CD4-positive, alpha-beta memory T cell (primary cell): ENCODE data around the gene CARM1. TPM values are rescaled to one million over a fixed set of nuclear protein-coding genes. Genes with fewer than 3 reads are reported as not detected.

Experiments
- CTCF ChIA-PET: fragments of 350-600 bp; sonication (Branson Sonifier 250); formaldehyde crosslinking; loops from one replicate; lab custom pipeline; 2021; ENCODE audit warnings: inconsistent platforms; ENCODE audit not compliant: partially characterized antibody; lab: Charles Lee
- POLR2A ChIA-PET: fragments of 350-600 bp; sonication (Branson Sonifier 250); formaldehyde crosslinking; loops from one replicate; lab custom pipeline; 2021; ENCODE audit not compliant: partially characterized antibody; lab: Charles Lee
- DNase-seq, 5 donors: peaks; one replicate each; pipeline versions ENCODE4 v3.0.0 to v3.0.0-alpha.2; 2020 to 2022; ENCODE audit warnings: mixed read lengths in 1 of 5
- H3K27ac ChIP-seq: one replicate; pipeline ENCODE4 v1.7.0; 2013; ENCODE audit warnings: low read depth, low read length
- H3K27me3 ChIP-seq: 2 replicates; pipeline ENCODE4 v1.7.0; 2013; ENCODE audit warnings: mild to moderate bottlenecking, low read length, moderate library complexity; ENCODE audit not compliant: insufficient read depth
- H3K36me3 ChIP-seq: 2 replicates; pipeline ENCODE4 v1.7.0; 2013; ENCODE audit warnings: mild to moderate bottlenecking, low read length, moderate library complexity; ENCODE audit not compliant: insufficient read depth
- H3K4me1 ChIP-seq: 2 replicates; pipeline ENCODE4 v1.7.0; 2013; ENCODE audit warnings: mild to moderate bottlenecking, low read length, moderate library complexity; ENCODE audit not compliant: insufficient read depth
- H3K4me3 ChIP-seq, 2 donors: one replicate each; pipeline ENCODE4 v1.7.0; 2013; ENCODE audit warnings: low read length in 2 of 2, mild to moderate bottlenecking in 1 of 2
- H3K9me3 ChIP-seq, 2 donors: one replicate each; pipeline ENCODE4 v1.7.0; 2013; ENCODE audit warnings: low read length in 2 of 2, control low read depth in 1 of 2; ENCODE audit not compliant: control insufficient read depth in 1 of 2
- H3K27ac Mint-ChIP-seq, 7 donors: one replicate each; pipeline ENCODE4 v1.8.0; 2020 to 2021; ENCODE audit warnings: mixed read lengths in 7 of 7, mild to moderate bottlenecking in 6 of 7, inconsistent platforms in 3 of 7, moderate library complexity in 3 of 7
- H3K27me3 Mint-ChIP-seq, 2 donors: one replicate each; pipeline ENCODE4 v1.8.0; 2020 to 2021; ENCODE audit warnings: mixed read lengths in 2 of 2
- H3K36me3 Mint-ChIP-seq, 2 donors: one replicate each; pipeline ENCODE4 v1.8.0; 2020 to 2021; ENCODE audit warnings: mixed read lengths in 2 of 2, inconsistent platforms in 1 of 2, mild to moderate bottlenecking in 1 of 2
- H3K4me1 Mint-ChIP-seq, 4 donors: one replicate each; pipeline ENCODE4 v1.8.0; 2020 to 2021; ENCODE audit warnings: mixed read lengths in 4 of 4, mild to moderate bottlenecking in 1 of 4
- H3K4me3 Mint-ChIP-seq, 8 donors: one replicate each; pipeline ENCODE4 v1.8.0; 2020 to 2021; ENCODE audit warnings: mixed read lengths in 8 of 8, mild to moderate bottlenecking in 7 of 8, moderate library complexity in 6 of 8, inconsistent platforms in 3 of 8
- H3K9me3 Mint-ChIP-seq, 8 donors: one replicate each; pipeline ENCODE4 v1.8.0; 2020 to 2021; ENCODE audit warnings: mixed read lengths in 8 of 8, mild to moderate bottlenecking in 5 of 8, inconsistent platforms in 3 of 8, moderate library complexity in 1 of 8
- intact Hi-C: fragments of 100-400 bp; cut with micrococcal nuclease; formaldehyde crosslinking; loops from one replicate; pipeline ENCODE4 v1.15.1; 2023
- polyA plus RNA-seq, 2 donors: library from polyadenylated mRNA; unstranded; fragments of 300-500 nt; fragmentation: Illumina TruSeq; gene quantifications; one replicate each; pipeline ENCODE4 v1.2.3, GENCODE V29; 2021
- total RNA-seq, 2 experiments: library from RNA; stranded (reverse); gene quantifications; one replicate each; pipeline ENCODE4 v1.2.3, GENCODE V29; 2021

CARM1 gene
- total and polyA plus RNA-seq, 4 experiments from 2014 or later = 0.71 to 26.5 (median 13.5) TPM

DNA sequence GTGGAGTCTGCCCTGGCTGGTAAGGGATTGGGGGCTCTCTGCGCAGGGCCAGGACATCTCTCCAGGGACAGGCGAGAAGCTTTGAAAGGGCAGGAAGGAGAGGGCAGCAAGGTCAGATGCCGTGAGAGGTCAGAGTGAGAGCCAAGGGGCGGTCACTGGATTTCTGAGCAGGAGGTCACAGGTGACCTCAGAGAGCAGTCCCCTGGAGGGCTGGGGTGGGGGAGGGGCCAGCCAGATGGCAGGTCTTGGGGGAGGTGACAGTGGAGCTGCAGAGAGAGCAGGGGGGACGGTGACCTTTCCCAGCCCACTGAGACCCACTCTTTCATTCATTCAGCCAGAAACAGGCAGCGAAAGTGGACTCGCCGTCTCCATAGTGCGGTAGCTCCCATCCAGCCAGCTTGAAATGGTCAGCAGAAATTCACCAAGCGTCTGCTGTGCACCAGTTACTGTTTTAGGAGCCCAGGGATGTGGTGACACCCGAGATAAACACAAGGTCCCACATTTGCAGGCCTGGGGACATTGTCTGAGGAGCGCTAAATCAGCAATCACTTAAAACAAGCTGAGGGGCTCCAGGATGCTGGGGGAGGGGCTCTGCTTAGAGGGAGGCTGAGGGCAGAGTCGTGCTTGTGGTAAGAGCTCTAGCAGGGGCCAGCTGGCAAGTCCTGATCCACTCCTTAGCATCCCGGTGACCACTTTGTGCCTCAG lies 10.2 kb downstream of the CARM1 start:
- no peaks in the 10 kb centered on the region for H3K27me3 ChIP-seq
- intact Hi-C loops = no loop called here
- no peaks in the 10 kb centered on the region for H3K36me3 ChIP-seq
- ChIA-PET POLR2A (no interaction called here), CTCF (interaction anchor here (0.7 to 1.7 kb wide), 2 partner anchors 9 to 11 kb away, joined by 3 to 6 read pairs; no protein-coding TSS in a partner anchor)
- no peak overlapping the region for H3K4me3 ChIP-seq
- DNase-seq = no peak
- H3K27ac ChIP-seq = no peak overlapping the region
- Mint-ChIP-seq H3K27ac (no peak overlapping the region), H3K9me3 (no peaks in the 10 kb centered on the region), H3K4me3 (no peak overlapping the region), H3K4me1 (peaks cover 8 to 22% (median 18%) of the 10 kb centered on the region in 4 donors), H3K36me3 (no peaks in the 10 kb centered on the region), H3K27me3 (no peaks in the 10 kb centered on the region)
- H3K9me3 ChIP-seq = no peaks in the 10 kb centered on the region
- peaks cover 14% of the 10 kb centered on the region for H3K4me1 ChIP-seq

GRCh38 chr19:10882108-10882457 lies 10.7 kb downstream of the CARM1 start:
- no peaks in the 10 kb centered on the region for H3K27me3 ChIP-seq
- Mint-ChIP-seq H3K4me1 (peaks cover 8 to 26% (median 17%) of the 10 kb centered on the region in 4 donors), H3K27ac (no peak overlapping the region), H3K36me3 (no peaks in the 10 kb centered on the region), H3K9me3 (no peaks in the 10 kb centered on the region), H3K27me3 (no peaks in the 10 kb centered on the region), H3K4me3 (no peak overlapping the region)
- H3K4me1 ChIP-seq = peaks cover 12% of the 10 kb centered on the region
- no peaks in the 10 kb centered on the region for H3K9me3 ChIP-seq
- POLR2A ChIA-PET = no interaction called here
- no peak overlapping the region for H3K4me3 ChIP-seq
- intact Hi-C loops = no loop called here
- no peak overlapping the region for H3K27ac ChIP-seq
- H3K36me3 ChIP-seq = no peaks in the 10 kb centered on the region
- no peak for DNase-seq
- CTCF ChIA-PET = interaction anchor here (1.7 kb wide), 1 partner anchor 9 kb away, joined by 6 read pairs; no protein-coding TSS in a partner anchor

GRCh38 chr19:10884274-10884673 lies 12.9 kb downstream of the CARM1 start:
- H3K4me3 Mint-ChIP-seq = no peak overlapping the region
- Histone ChIP-seq H3K4me3 (no peak overlapping the region), H3K36me3 (no peaks in the 10 kb centered on the region), H3K4me1 (peaks cover 8% of the 10 kb centered on the region), H3K9me3 (no peaks in the 10 kb centered on the region), H3K27ac (no peak overlapping the region), H3K27me3 (no peaks in the 10 kb centered on the region)
- peak overlapping the region in 1 of 7 donors; percentile 63 for H3K27ac Mint-ChIP-seq
- peaks cover 1 to 12% (median 4%) of the 10 kb centered on the region in 4 donors for H3K4me1 Mint-ChIP-seq
- no peaks in the 10 kb centered on the region for H3K36me3 Mint-ChIP-seq
- H3K9me3 Mint-ChIP-seq = no peaks in the 10 kb centered on the region
- DNase-seq = no peak
- ChIA-PET CTCF (no interaction called here), POLR2A (no interaction called here)
- intact Hi-C loops = no loop called here
- no peaks in the 10 kb centered on the region for H3K27me3 Mint-ChIP-seq

DNA sequence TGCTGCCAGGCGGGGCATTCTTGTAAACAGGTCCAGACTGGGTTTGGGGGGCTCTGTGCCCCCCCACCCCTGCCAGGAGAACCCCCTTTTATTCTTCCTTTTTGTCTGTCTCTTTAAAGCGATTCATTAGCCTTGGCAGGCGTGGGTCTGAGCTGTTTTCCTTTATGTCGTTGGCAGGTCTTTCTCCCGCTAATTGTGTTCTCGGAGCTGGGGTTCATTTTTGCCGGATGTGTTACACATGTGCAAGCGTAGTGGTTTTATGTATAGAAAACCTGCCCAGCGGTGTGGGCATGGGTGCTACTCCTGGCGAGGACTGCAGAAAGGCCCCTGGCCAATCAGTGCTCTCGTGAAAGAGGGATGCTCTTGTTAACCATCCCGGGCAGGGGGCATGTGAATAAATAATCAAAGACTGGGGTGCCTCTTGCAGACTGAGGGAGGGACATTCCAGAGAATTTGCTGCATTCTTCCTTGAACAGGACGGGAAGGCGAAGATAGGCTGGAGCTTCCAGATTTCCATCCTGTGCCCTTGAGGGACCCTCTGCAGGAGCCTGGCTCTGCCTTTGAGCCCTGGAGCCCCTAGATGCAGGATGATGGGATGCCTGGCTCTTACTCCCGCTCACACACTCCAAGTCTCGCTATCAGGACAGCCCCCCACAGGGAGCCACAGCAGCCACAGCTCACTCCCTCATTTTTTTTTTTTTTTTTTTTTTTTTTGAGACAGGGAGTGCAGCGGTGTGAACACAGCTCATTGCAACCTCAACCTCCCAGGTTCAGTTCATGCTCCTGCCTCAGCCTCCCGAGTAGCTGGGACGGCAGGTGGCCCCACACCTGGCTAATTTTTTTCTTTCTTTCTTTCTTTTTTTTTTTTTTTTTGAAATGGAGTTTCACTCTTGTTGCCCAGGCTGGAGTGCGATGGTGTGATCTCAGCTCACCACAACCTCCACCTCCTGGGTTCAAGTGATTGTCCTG lies 14.1 kb downstream of the CARM1 start:
- CTCF ChIA-PET = interaction anchor here (0.6 to 1.3 kb wide), 2 partner anchors 31 to 155 kb away, joined by 3 to 4 read pairs; no protein-coding TSS in a partner anchor
- H3K4me3 Mint-ChIP-seq = no peak overlapping the region
- no peak overlapping the region for H3K27ac ChIP-seq
- no peaks in the 10 kb centered on the region for H3K36me3 ChIP-seq
- DNase-seq = no peak
- no peaks in the 10 kb centered on the region for H3K9me3 ChIP-seq
- no peaks in the 10 kb centered on the region for H3K36me3 Mint-ChIP-seq
- no peaks in the 10 kb centered on the region for H3K27me3 Mint-ChIP-seq
- no peak overlapping the region for H3K27ac Mint-ChIP-seq
- no peaks in the 10 kb centered on the region for H3K4me1 ChIP-seq
- H3K27me3 ChIP-seq = no peaks in the 10 kb centered on the region
- POLR2A ChIA-PET = interaction anchor here (0.7 kb wide), 1 partner anchor 277 kb away, joined by 3 read pairs; no protein-coding TSS in a partner anchor
- H3K4me3 ChIP-seq = no peak overlapping the region
- peaks cover 0 to 5% (median 0%) of the 10 kb centered on the region in 4 donors for H3K4me1 Mint-ChIP-seq
- no peaks in the 10 kb centered on the region for H3K9me3 Mint-ChIP-seq
- intact Hi-C loops = no loop called here

DNA sequence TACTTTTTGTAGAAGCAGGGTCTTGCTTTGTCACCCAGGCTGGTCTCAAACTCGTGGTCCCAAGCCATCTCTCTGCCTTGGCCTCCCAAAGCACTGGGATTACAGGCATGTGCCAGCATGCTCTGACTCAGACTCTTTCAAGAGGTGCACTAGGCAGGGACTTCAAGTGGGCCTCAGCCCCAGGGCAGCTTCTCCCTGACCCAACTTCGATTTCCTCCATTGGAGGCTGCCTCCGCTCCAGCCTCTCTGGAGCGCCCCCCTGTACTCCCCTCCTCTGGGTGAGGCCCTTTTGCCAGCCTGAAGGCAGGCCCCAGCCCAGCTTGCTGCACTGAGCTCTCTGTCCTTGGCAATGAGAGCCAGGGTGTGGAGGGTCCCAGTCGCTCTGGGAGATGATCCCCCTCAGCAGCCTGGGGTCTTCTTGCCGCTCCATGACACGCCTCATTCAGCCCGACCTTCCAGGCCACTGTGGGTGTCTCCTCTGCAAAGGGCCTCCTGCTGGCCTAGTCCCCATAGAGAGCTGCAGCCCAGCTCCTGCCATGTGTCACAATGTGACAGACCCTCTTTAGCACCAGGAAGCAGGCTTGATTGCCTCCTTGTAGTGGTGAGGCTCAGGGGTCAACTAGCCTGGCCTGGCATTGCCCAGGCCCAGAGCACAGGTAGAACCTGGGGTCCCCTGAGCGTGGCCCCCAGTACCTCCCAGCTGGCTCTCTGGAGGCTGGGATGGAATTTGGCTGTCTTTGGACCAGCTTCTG lies 16.4 kb downstream of the CARM1 start:
- no peak for DNase-seq
- no peak overlapping the region for H3K27ac ChIP-seq
- CTCF ChIA-PET = interaction anchor here (2.2 kb wide), 1 partner anchor 24 kb away, joined by 7 read pairs; no protein-coding TSS in a partner anchor
- Mint-ChIP-seq H3K36me3 (no peaks in the 10 kb centered on the region), H3K9me3 (no peaks in the 10 kb centered on the region), H3K27ac (peak overlapping the region in 1 of 7 donors; percentile 59), H3K4me3 (no peak overlapping the region), H3K27me3 (no peaks in the 10 kb centered on the region), H3K4me1 (peaks cover 0 to 5% (median 3%) of the 10 kb centered on the region in 4 donors)
- H3K4me1 ChIP-seq = no peaks in the 10 kb centered on the region
- intact Hi-C loops = no loop called here
- no peak overlapping the region for H3K4me3 ChIP-seq
- POLR2A ChIA-PET = no interaction called here
- H3K9me3 ChIP-seq = no peaks in the 10 kb centered on the region
- H3K36me3 ChIP-seq = no peaks in the 10 kb centered on the region
- no peaks in the 10 kb centered on the region for H3K27me3 ChIP-seq

DNA sequence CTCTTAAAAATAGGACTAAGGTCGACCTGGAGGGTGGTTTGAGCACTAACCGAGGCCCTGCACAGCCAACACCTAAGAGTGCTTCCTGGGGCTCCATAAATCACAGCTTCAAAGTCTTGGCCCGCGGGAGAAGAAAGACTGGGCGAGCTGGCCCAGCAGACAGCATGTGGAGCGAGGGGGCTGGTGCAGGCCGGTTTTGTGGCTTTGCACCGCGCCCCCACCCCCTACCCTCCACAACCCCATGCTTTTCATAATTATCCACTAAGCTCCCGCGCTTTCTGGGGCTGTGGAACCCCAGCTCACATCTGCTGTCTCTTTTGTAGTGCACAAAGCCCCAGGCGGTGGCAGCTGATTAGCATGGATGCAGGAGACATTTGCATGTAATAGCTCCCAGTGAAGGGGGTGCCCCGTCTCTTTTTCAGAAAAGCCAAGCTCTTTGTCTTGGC lies 17.1 kb downstream of the CARM1 start:
- ChIA-PET POLR2A (no interaction called here), CTCF (interaction anchor here (0.8 to 2.2 kb wide), 2 partner anchors 15 to 24 kb away, joined by 4 to 7 read pairs; no protein-coding TSS in a partner anchor)
- Histone ChIP-seq H3K4me3 (no peak overlapping the region), H3K4me1 (no peaks in the 10 kb centered on the region), H3K36me3 (no peaks in the 10 kb centered on the region), H3K9me3 (no peaks in the 10 kb centered on the region), H3K27me3 (no peaks in the 10 kb centered on the region), H3K27ac (no peak overlapping the region)
- Mint-ChIP-seq H3K9me3 (no peaks in the 10 kb centered on the region), H3K27me3 (no peaks in the 10 kb centered on the region), H3K4me3 (no peak overlapping the region), H3K27ac (no peak overlapping the region), H3K36me3 (no peaks in the 10 kb centered on the region), H3K4me1 (peaks cover 0 to 5% (median 3%) of the 10 kb centered on the region in 4 donors)
- intact Hi-C loops = no loop called here
- no peak for DNase-seq
